GM21381 (cell line): ENCODE data around the gene SAMM50.
A peak's percentile ranks its signal among the peaks of the same experiment; 100 is the strongest.

Experiments
- ATAC-seq: cut with Tn5 transposase; IDR thresholded peaks from one replicate; pipeline ENCODE4 v1.9.1; 2021; ENCODE audit warnings: mild to moderate bottlenecking, moderate library complexity; ENCODE audit not compliant: unreplicated experiment

Gene SAMM50

DNA sequence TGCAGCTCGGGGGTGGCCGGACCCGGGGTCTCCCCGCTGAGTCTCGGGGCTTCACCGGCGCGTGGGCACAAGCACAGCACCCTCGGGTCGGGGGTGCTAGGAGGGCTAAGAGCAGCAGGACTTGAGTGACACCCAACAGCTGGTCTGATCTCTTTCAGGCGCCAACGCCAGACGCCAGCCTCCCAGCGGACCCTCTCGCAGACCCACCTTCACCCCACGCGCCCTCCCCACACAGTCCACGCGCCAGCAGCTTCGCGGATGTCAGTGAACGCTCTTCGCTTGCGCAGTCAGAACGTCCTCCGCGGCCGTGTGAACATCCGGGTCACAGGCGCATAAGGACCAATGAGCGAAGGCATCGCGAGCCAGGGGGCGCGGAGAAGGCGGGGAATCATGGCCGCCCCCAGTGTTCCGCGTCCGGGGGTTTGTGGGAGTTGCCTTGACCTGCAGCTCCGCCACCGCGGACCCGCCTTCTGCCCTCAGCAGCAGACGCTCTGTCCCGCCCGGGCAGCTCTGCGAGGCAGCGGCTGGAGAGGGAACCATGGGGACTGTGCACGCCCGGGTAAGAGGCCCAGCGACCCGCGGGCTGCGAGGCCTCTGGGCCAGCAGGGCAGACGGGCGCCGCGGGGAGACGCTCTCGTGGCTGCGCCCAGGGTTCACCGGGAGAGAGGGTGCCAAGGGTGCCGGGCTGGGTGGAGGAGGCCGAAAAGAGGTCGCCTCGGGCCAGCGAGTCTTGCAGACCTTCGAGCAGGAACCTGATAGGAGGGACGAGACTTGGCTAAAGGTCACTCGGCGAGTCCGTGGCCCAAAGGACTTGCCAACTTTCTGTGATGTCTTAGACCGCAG is at the start of gene SAMM50:
TSS of gene SAMM50 (plus strand) at position 403 of the 843 bp plus-strand sequence. CDS start at position 539, 136 bp downstream.
- ATAC-seq, result peak; percentile 86

DNA sequence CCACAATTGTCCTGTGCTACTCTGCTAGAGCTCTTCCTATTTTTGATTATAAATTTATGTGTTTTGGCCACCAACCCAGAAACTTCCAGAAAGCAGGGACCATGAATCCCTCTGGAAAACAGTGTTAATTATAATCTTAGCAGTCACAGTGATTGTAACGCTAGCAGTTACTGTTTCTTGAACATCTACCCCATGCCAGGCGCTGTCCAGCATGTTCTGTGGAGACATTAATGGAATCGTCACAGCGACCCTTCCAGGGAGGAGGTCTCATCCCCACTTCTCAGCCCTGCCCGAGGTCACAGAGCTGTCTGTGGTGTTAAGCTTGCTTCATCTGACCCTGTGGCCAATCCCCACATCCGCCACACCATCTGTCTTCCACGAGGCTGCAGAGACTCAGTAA is 49.6 kb upstream of the SAMM50 start:
- ATAC-seq, result no peak

DNA sequence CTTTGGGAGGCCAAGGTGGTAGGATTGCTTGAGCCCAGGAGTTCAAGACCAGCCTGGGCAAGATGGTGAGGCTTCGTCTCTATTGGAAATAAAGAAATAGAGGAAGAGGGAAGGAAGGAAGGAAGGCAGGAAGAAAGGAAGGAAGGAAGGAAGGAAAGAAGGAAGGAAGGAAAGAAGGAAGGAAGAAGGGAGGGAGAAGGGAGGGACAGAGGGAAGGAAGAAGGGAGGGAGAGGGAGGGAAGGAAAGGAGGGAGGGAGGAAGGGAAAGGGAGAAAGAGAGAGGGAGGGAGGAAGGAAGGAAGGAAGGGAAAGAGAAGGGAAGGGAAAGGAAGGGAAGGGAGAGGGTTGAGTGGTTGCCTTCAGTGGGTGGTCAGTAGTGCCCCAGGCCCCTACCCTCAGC is 45.5 kb upstream of the SAMM50 start:
- ATAC-seq, result no peak

DNA sequence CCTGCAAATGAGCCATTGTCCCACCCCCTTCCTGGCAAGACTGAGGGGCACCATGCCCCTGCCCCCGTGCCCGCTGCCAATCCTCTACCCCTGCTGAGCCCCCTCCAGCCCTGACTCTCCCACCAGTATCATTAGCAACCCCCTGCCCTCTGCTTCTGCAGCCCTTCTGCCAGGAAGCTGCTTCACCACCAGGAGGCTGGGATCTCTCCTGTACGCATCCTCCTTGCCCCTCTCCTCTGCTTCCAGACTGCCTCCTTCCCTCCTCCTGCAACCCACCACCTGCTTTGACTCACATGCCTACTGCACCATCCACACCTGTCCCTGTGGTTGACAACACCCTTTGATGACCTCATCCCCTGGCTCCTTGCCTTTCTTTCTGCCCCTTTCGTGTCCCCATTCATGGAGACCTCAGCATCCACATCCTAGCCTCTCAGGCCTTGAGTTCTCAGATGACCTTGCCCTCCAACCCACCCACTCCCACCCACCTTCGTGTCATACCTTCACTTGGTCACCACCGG is 45.0 kb upstream of the SAMM50 start:
- ATAC-seq, result no peak

DNA sequence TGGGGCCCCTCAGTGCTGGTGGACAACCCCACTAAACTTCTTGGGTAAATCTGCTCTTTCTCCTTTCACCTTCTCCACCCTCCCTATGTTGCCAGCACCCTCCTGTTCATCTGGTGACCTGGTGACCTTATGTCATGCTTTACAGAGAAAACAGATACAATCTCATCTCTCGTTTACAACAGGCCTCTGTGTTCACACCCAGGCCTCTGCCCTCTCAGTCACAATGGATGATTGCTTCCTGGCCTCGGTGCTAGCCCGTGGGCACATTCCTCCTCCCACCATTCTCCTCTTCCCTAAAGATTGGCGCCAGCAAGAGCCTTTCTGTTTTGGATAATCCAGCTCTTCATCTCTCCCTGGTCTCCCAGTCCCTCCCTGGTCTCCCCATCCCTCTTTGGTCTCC is 43.9 kb upstream of the SAMM50 start:
- no peak for ATAC-seq

DNA sequence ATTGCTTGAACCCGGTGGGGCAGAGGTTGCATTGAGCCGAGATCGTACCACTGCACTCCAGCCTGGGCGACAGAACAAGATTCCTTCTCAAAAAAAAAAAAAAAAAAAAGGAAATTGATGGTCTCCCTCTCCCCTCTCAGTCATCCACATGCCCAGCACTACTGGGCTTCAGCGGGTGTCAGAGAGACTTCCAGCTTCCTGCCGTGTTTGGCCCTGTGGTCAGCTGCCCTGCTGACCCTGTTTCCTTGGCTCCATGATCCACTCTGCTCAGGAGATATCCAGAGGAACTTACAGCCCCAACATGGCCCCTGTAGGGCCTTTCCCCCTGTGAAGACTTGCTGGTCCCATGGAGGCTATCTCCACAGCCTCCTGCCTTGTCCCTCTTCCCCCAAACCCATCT is 37.7 kb upstream of the SAMM50 start:
- ATAC-seq, result no peak

DNA sequence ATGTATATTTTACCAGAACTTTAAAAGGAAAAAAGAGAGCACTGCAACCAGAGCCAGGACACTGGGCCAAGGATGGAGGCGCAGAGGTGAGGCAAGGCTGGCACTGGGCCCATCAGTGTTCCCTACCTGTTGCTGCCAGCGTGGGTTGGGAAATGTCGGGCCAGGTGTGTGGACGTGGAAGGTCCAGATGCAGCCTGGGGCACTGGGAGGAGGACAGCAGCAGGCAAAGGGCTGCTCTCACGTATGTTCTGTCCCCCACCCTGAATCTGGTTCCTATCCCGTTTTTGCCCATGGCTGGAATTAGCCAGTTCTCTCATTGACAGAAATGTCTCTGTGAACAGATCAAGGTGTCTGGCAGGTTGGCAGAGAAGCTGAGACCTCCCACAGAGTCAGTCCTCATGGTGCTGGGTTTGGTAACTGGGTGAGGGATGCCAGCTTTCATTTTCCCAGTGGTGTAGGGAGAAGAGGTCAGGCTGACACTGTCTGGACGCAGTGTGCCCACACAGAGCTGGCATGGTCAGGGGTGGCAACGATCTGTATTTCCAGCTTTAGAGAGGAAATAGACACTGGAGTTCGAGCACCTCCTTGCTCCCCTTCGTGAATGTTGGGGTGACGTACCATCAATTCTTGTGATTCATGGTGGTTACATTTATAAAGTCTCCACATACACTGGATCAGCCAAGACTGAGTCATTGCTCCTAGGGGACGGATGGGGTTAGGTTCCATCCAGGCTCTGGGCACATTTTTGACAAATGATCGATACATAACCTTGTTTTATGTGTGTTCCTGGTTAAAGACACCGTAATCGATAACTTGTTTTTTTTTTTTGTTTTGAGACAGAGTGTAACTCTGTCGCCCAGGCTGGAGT is 35.9 kb upstream of the SAMM50 start:
- ATAC-seq, result no peak

DNA sequence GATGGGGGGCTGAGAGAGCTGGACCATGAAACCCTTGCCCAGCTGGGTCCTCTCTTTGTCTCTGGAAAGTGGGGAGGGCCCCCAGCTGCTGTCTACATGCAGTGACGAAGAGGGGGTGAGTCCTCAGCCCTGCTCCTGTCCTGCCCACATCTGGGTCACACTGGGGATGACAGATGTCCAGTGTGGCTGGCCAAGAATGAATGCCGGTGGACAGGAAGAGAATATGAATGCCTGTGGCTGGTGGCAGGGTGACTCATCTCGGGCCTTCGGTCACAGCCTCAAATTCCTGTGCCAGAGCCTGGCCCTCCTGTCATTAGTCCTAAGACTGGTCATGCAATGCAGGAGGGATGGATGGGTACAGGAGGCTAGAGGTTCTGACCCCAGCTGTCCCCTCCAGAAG is 33.9 kb upstream of the SAMM50 start:
- ATAC-seq, result no peak

DNA sequence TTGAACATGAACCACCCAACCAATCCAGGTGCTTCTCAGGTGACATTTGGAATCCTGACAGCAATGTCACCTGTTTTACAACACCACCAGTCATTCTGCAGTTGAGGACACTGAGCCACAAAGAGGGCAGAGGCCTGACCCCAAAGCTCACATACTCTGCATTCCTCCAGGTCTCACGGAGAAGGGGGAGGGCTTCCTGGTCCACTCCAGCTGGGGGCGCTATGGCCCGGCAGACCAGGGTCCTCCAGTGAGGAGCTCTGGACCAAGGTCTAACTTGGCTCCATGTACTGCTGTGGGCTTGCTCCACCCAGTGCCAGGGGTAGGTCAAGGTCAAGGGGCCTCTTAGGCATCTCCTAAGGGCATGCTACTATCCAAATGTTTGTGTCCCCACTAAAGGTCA is 33.1 kb upstream of the SAMM50 start:
- ATAC-seq, result no peak

DNA sequence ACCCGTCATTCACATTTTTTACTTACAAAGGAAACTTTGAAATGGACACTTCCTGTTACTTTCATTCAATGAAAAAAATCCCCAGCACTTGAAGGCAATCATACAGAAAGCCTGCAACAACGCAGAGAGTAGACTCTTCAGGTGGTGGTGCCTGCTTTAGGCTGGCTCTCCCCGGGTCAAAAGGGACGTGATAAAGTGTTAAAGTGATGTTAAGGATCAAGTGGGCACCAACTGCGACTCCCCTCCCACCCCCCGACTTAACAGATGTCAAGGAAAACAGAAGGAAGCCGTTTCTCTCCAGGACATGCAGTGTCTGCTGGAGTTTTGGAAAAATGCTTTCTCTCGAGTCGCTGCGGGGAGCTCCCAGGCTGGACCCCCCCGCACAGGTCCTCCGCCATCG is 32.1 kb upstream of the SAMM50 start:
- no peak for ATAC-seq

DNA sequence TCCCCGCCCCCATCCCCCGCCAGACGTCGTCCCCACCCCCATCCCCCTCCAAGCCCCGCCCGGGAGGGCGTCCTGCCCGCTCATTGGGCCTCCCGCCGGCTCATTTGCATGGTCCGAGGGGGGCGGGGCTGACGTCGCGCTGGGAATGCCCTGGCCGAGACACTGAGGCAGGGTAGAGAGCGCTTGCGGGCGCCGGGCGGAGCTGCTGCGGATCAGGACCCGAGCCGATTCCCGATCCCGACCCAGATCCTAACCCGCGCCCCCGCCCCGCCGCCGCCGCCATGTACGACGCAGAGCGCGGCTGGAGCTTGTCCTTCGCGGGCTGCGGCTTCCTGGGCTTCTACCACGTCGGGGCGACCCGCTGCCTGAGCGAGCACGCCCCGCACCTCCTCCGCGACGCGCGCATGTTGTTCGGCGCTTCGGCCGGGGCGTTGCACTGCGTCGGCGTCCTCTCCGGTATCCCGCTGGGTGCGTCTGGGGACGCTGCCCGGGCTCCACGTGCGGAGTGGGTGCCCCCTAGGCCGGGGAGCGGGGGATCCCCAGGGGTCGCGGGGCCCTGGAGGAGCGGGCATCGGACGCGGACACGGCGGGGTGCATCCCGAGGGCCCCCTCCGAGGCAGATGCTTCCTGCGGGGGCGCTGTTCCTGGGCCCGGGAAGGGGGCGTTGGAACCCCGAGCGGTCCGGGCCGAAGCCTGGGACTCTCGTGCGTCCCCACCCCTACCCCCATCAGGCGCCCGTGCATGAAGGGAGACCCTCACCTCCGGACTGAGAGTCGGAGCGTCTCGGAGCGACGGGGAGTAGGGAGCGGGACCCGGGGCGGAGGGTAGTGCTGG is 31.4 kb upstream of the SAMM50 start, which contains the start of gene PNPLA3:
TSS of gene PNPLA3 (plus strand) at position 175 of the 834 bp plus-strand sequence. CDS start at position 282, 107 bp downstream.
- no peak for ATAC-seq

DNA sequence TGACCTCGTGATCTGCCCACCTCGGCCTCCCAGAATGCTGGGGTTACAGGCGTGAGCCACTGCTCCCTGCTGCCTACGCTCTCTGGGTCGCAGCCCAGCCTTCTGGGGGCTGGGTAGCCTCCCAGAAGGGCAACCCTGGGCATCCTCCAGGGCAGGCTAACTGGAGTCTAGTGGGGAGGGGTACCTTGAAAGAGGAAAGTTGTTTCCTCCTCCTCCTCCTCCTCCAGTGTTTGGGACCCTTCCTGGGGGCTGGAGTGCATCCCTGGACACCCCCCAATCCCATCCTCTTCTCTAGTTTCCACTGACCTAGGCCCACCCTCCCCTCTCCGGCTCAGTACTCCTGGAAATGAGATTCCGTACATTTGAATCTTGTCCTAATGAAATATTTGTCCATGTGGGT is 30.4 kb upstream of the SAMM50 start:
- ATAC-seq, result no peak

DNA sequence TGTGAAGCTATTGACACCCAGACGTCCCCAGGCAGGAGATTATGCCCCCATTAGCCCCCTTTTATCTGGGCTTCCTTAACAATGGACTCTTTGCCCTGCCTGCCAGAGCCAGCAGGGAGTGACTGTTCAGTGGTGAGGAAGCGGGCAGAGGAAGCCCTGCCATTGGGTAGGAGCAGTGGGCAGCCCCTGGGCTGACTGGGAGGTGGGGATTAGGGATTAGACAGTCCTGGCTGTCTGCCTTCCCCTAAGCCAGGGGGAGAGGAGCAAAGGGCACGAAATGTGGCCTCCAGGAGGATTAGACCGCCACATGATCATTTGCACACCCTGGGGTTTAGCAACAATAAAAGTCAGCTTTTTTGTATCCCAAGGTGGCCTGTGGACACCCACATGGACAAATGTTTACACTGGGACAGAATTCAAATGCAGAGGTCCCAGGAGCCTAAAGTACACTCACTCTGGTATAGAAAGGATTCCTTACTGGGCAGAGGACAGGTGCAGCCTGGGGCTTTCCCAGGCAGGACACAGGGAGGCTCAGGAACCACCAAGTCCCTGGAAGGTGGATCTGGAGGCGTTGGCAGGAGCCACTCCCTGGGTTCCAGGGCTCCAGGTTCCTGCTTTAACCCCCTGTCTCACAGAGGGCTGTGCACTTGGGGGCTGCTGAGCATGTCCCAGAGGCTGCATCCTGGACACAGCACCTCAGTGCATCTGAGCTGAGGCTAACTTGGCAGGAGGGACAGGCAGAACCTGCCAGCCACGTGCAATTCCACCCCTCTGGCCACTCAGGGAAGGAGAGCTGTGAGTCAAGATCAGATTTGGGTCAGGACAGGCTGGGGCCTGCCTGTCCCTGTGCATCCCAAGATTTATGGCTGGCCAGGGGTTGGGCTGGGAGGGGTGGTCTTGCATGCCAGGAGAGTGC is 29.6 kb upstream of the SAMM50 start:
- no peak for ATAC-seq

DNA sequence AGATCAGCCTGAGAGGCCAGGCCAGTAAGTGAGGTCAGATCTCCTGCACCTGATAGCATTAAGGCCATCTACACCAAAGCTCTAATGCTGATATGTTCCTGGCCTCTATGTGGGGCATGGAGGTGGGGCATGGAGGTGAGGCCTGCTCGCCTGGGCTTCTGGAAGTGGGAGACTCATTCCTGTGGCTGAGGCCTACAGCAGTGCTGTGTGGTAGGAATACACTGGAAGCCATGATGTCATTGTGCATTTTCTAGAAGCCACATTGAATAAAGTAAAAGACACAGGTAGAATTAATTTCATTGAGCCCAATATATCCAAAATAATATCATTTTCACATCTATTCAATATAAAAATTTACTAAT is 28.9 kb upstream of the SAMM50 start:
- no peak for ATAC-seq

DNA sequence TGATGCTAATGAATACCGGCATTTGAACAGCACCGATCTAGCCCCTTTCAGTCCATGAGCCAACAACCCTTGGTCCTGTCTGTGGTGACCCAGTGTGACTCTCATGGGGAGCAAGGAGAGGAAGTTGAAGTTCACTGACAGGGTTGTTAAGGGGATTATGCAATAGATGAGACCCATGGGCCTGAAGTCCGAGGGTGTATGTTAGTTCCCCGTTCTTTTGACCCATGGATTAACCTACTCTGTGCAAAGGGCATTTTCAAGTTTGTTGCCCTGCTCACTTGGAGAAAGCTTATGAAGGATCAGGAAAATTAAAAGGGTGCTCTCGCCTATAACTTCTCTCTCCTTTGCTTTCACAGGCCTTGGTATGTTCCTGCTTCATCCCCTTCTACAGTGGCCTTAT is 26.8 kb upstream of the SAMM50 start:
- no peak for ATAC-seq

DNA sequence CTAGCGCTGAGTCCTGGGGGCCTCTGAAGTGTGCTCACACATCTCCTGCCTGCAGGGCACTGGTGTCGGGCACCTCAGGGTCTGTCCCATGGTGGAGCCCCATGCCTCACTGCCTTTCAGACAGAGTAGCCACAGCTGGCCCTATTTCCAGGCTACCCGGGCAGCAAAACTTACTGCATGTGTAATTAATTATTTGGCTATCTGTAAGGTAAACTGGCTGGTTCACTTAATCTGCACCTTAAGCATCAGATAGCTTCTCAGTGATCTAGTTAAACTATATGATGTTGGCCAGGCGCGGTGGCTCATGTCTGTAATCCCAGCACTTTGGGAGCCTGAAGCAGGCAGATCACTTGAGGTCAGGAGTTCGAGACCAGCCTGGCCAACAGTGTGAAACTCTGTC is 26.3 kb upstream of the SAMM50 start:
- ATAC-seq, result no peak

DNA sequence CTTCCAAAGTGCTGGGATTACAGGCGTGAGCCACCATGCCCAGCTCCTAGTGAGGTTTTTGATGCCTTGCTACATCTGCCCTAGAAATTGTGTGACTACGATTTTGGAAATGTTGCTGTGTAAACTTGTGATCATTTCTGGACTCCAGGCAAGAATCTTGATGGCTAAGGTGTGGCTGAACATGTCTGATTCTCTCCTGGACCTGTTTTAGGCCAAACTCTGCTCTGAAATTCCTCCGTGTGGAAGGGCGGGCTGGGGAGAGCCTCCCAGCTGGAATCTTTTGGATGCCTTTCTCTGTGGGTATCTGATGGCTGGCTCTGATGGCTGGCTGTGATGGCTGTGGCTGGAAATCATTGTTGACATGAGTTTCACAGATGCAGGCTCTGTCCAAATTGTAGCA is 23.5 kb upstream of the SAMM50 start:
- no peak for ATAC-seq

DNA sequence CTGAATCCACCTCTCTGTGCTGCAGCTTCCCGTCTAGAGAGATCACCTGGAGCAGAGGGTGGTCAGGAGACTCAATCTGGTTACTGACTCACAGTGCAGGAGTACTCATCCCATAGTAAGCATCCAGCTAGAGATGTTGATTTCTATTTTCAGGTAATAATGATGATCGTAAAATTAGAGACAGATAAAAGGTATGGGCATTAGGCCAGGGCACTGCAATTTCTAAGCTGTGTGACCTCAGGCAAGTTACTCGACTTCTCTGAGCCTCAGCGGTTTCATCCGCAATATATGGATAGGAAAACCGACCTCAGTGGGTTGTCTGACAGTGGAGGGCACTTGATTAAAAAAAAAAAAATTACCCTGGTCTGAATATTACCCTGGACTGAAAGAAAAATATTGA is 13.8 kb upstream of the SAMM50 start:
- no peak for ATAC-seq

DNA sequence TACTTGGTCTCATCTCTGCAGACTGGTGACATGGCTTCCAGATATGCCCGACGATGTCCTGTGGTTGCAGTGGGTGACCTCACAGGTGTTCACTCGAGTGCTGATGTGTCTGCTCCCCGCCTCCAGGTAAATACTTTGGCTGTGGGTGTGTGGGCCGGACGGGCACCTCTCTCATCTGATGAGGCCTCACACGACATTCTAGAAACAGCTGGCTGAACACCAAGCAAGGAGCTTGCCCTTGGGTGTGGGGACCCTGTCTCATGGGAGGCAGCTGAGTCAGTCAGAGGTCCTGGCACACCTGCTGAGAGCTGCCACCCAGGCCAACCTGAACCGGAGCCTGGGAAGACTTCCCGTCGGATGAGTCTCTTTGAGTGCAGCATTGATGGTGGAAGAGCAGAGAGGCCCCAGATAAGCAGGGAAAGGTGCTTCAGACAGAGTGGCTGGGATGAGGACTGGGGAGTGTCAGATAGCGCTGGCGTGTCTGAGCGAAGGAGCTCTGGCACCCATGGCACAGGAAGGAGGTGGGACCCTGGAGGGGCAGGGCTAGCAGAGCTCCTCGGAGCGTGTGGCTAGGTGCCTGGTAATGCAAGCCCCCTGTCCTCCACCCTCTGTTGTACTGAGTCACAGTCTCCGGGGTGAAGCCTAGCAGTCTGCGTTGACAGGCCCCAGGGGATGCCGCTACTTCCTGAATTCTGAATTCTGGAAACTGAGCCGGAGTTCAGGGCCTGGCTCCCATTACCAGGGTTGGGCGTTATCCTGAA is 10.4 kb upstream of the SAMM50 start:
- no peak for ATAC-seq
